Measurements from ENCODE around the gene PLD3.

GRCh38 chr19:40341601-40342482 lies 6.7 kb upstream of the PLD3 start:
- TF ChIP-seq CTCF (IDR thresholded peaks at IDR 0.05) (no peak), ZFX (IDR thresholded peaks at IDR 0.05; ENCODE audit: borderline replicate concordance) (no peak)

Measured in 22Rv1 (cell line).